ENCODE results near the gene RETREG3.

Gene RETREG3

GRCh38 chr17:42586514-42587230 is 22.5 kb downstream of the RETREG3 start:
- no peak overlapping the region for H3K9ac ChIP-seq (ENCODE audit: low read depth in 1 of 2, low read length in 2 of 2)
- H3K4me3 ChIP-seq (ENCODE audit: low read depth in 1 of 2, low read length in 2 of 2) = no peak overlapping the region
- H3K9me3 ChIP-seq (ENCODE audit: control insufficient read depth in 1 of 2, low read length in 2 of 2) = no peaks in the 10 kb centered on the region
- no peaks in the 10 kb centered on the region for H3K27me3 ChIP-seq (ENCODE audit: control insufficient read depth in 1 of 2, insufficient read depth in 2 of 2, low read length in 2 of 2)
- H3K4me1 ChIP-seq (ENCODE audit: control insufficient read depth in 1 of 2, insufficient read depth in 2 of 2, low read length in 2 of 2) = peaks cover 6 to 13% of the 10 kb centered on the region in 2 donors
- H3K36me3 ChIP-seq (ENCODE audit: control insufficient read depth in 1 of 2, insufficient read depth in 2 of 2, low read length in 2 of 2) = peaks cover 40 to 92% of the 10 kb centered on the region in 2 donors
- H3K27ac ChIP-seq (ENCODE audit: low read depth, low read length) = no peak overlapping the region

DNA sequence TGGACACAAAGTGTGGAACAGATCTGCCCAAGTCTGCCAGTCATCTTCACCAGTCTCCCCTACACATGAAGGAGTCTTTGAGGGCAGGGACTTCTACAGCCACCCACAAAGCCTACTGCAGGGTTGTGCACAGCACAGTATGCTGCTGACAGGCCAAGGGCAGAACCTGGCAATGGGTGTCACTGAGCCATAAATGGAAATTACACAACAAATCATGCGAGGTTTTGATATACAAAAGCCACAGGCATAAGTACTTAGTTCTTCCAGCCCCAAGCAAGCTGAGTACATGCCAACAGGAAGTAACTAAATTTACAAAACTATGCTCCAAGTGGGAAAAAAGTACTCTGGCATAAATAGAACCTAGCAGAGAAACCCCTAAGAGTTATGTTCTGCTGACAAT is 23.8 kb downstream of the RETREG3 start:
- H3K4me1 ChIP-seq (ENCODE audit: control insufficient read depth in 1 of 2, insufficient read depth in 2 of 2, low read length in 2 of 2) = peaks cover 6 to 13% of the 10 kb centered on the region in 2 donors
- no peak overlapping the region for H3K4me3 ChIP-seq (ENCODE audit: low read depth in 1 of 2, low read length in 2 of 2)
- H3K9ac ChIP-seq (ENCODE audit: low read depth in 1 of 2, low read length in 2 of 2) = no peak overlapping the region
- H3K27ac ChIP-seq (ENCODE audit: low read depth, low read length) = no peak overlapping the region
- H3K27me3 ChIP-seq (ENCODE audit: control insufficient read depth in 1 of 2, insufficient read depth in 2 of 2, low read length in 2 of 2) = no peaks in the 10 kb centered on the region
- H3K36me3 ChIP-seq (ENCODE audit: control insufficient read depth in 1 of 2, insufficient read depth in 2 of 2, low read length in 2 of 2) = peaks cover 42 to 90% of the 10 kb centered on the region in 2 donors
- no peaks in the 10 kb centered on the region for H3K9me3 ChIP-seq (ENCODE audit: control insufficient read depth in 1 of 2, low read length in 2 of 2)

DNA sequence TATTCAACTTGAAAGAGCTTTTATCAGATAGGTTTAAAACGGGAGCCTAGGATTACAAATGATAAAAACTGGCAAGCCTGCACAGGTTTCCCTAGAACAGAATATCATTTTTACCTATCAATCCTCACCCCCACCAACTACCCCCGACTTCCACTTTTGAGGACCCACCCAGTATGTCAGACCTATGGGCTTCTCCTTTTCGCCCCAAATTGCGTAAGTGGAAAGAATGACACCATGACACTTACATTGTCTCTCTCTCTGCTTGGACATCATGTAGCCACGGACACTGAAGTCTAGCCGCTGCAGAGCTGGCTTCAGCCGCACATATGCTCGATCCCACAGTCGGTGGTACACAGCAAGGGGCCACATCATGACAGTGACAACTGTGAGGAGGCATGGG is 24.3 kb downstream of the RETREG3 start:
- Histone ChIP-seq H3K4me1 (ENCODE audit: control insufficient read depth in 1 of 2, insufficient read depth in 2 of 2, low read length in 2 of 2) (peaks cover 6 to 13% of the 10 kb centered on the region in 2 donors), H3K27ac (ENCODE audit: low read depth, low read length) (no peak overlapping the region), H3K9ac (ENCODE audit: low read depth in 1 of 2, low read length in 2 of 2) (no peak overlapping the region), H3K9me3 (ENCODE audit: control insufficient read depth in 1 of 2, low read length in 2 of 2) (no peaks in the 10 kb centered on the region), H3K4me3 (ENCODE audit: low read depth in 1 of 2, low read length in 2 of 2) (no peak overlapping the region), H3K27me3 (ENCODE audit: control insufficient read depth in 1 of 2, insufficient read depth in 2 of 2, low read length in 2 of 2) (no peaks in the 10 kb centered on the region), H3K36me3 (ENCODE audit: control insufficient read depth in 1 of 2, insufficient read depth in 2 of 2, low read length in 2 of 2) (peaks cover 46 to 92% of the 10 kb centered on the region in 2 donors)

DNA sequence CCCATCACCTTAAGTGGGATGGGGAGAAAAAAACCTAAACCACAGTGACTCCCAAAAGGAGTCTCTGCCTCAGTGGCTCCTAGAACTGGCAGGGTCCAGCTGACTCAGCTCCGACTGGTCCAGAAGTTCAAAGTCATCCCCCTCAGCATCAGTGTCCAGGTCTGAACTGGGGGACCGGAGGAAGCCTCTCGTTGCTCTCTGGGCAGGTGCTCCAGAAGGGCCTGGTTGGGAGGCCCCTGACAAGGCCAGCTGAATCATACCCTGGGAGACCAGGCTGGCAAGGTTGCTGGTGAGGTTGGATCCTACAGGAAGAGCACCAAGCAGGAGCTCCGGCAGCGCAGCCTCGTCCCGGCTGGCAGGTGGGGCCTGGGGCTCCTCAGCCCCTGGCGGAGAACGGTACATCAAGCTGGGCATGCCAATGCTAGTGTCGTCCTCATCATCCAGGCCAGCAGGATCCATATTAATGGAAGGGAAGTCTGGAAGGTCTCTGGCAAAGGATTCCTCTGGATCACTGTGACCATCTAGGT is 27.4 kb downstream of the RETREG3 start:
- H3K9ac ChIP-seq (ENCODE audit: low read depth in 1 of 2, low read length in 2 of 2) = no peak overlapping the region

GRCh38 chr17:42579794-42580551 is 29.2 kb downstream of the RETREG3 start:
- Histone ChIP-seq H3K27ac (ENCODE audit: low read depth, low read length) (no peak overlapping the region), H3K27me3 (ENCODE audit: control insufficient read depth in 1 of 2, insufficient read depth in 2 of 2, low read length in 2 of 2) (no peaks in the 10 kb centered on the region), H3K4me1 (ENCODE audit: control insufficient read depth in 1 of 2, insufficient read depth in 2 of 2, low read length in 2 of 2) (peaks cover 19 to 22% of the 10 kb centered on the region in 2 donors), H3K36me3 (ENCODE audit: control insufficient read depth in 1 of 2, insufficient read depth in 2 of 2, low read length in 2 of 2) (peaks cover 38 to 56% of the 10 kb centered on the region in 2 donors), H3K9ac (ENCODE audit: low read depth in 1 of 2, low read length in 2 of 2) (no peak overlapping the region), H3K4me3 (ENCODE audit: low read depth in 1 of 2, low read length in 2 of 2) (no peak overlapping the region), H3K9me3 (ENCODE audit: control insufficient read depth in 1 of 2, low read length in 2 of 2) (no peaks in the 10 kb centered on the region)

More for the DNA sequence above, 27.4 kb downstream of the RETREG3 start:
- H3K27ac ChIP-seq (ENCODE audit: low read depth, low read length) = no peak overlapping the region
- no peak overlapping the region for H3K4me3 ChIP-seq (ENCODE audit: low read depth in 1 of 2, low read length in 2 of 2)
- H3K9me3 ChIP-seq (ENCODE audit: control insufficient read depth in 1 of 2, low read length in 2 of 2) = no peaks in the 10 kb centered on the region
- H3K36me3 ChIP-seq (ENCODE audit: control insufficient read depth in 1 of 2, insufficient read depth in 2 of 2, low read length in 2 of 2) = peaks cover 42 to 69% of the 10 kb centered on the region in 2 donors
- H3K27me3 ChIP-seq (ENCODE audit: control insufficient read depth in 1 of 2, insufficient read depth in 2 of 2, low read length in 2 of 2) = no peaks in the 10 kb centered on the region
- peaks cover 16 to 30% of the 10 kb centered on the region in 2 donors for H3K4me1 ChIP-seq (ENCODE audit: control insufficient read depth in 1 of 2, insufficient read depth in 2 of 2, low read length in 2 of 2)

DNA sequence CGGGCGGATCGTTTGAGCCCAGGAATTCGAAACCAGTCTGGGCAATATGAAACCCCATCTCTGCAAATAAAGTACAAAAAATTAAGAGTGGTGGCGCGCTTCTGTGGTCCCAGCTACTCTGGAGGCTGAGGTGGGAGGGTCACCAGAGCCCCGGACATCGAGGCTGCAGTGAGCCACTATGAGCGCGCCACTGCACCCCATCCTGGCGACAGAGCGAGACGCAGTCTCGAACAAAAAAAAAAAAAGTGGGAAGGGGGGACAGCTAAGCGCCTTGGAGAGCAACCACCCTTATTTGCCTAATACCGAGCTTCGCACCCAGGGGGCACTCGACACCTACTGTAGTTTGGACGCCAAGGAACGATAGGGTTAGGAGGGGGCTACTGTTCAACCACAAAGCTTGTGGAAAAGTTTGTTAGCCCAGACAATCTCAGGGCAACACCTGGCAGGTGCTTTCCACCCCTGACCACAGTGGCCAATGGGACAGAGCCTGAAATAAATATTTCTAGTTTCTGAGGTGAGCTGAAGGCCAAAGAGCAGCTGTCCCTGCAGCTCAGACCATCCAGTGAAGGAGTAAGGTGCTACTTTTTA is 30.8 kb downstream of the RETREG3 start:
- peaks cover 40 to 59% of the 10 kb centered on the region in 2 donors for H3K36me3 ChIP-seq (ENCODE audit: control insufficient read depth in 1 of 2, insufficient read depth in 2 of 2, low read length in 2 of 2)
- H3K9me3 ChIP-seq (ENCODE audit: control insufficient read depth in 1 of 2, low read length in 2 of 2) = no peaks in the 10 kb centered on the region
- peak overlapping the region; percentile 74 for H3K27ac ChIP-seq (ENCODE audit: low read depth, low read length)
- H3K27me3 ChIP-seq (ENCODE audit: control insufficient read depth in 1 of 2, insufficient read depth in 2 of 2, low read length in 2 of 2) = no peaks in the 10 kb centered on the region
- peak overlapping the region; percentile 77 to 95 for H3K9ac ChIP-seq (ENCODE audit: low read depth in 1 of 2, low read length in 2 of 2)
- H3K4me1 ChIP-seq (ENCODE audit: control insufficient read depth in 1 of 2, insufficient read depth in 2 of 2, low read length in 2 of 2) = peaks cover 17 to 22% of the 10 kb centered on the region in 2 donors
- H3K4me3 ChIP-seq (ENCODE audit: low read depth in 1 of 2, low read length in 2 of 2) = peak overlapping the region; percentile 89 to 95

DNA sequence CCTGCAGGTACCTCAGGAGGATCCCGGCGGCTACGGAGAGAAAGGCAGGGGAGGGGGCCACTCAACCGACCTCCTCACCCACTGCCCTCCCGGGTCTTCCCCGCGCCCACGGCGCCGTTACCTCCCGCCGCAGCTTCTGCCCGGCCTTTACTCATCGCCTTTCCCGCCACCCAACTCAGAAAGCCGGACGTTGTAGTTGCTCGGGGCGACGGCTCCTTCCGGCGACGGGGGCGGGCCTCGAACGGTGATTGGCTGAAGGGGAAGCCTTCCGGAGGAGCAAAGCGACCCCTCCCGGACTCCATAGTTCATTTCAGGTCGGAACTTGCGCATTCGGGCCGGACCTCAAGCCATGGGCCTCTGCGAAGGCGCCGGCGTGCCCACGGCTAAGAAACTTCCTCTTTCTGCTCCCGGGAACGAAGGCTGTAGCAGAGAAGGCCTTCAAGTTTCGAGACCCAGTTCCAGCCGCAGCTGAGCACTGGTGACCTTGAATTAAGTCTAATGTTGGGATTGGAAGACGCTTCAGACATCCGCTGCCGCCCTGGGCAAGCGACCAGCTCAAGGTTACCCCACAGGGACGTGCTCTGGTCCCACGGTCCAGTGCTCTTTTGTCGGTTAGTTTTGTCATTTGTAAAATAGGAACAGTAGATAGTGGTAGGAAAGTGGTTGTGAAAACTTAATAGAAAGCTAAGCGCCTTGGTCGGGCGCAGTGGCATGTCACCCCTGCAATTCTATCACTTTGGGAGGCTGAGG is 31.5 kb downstream of the RETREG3 start, which contains the start of gene PSMC3IP:
PSMC3IP (minus strand) TSS at position 198 of the 750 bp plus-strand sequence; CDS start at position 155, 43 bp downstream.
- Histone ChIP-seq H3K9me3 (ENCODE audit: control insufficient read depth in 1 of 2, low read length in 2 of 2) (no peaks in the 10 kb centered on the region), H3K27ac (ENCODE audit: low read depth, low read length) (peak within 1 kb of the TSS; percentile 74), H3K36me3 (ENCODE audit: control insufficient read depth in 1 of 2, insufficient read depth in 2 of 2, low read length in 2 of 2) (peaks cover 42 to 59% of the 10 kb centered on the region in 2 donors), H3K4me1 (ENCODE audit: control insufficient read depth in 1 of 2, insufficient read depth in 2 of 2, low read length in 2 of 2) (peaks cover 17 to 22% of the 10 kb centered on the region in 2 donors), H3K27me3 (ENCODE audit: control insufficient read depth in 1 of 2, insufficient read depth in 2 of 2, low read length in 2 of 2) (no peaks in the 10 kb centered on the region), H3K9ac (ENCODE audit: low read depth in 1 of 2, low read length in 2 of 2) (peak within 1 kb of the TSS; percentile 77 to 95), H3K4me3 (ENCODE audit: low read depth in 1 of 2, low read length in 2 of 2) (peak within 1 kb of the TSS; percentile 89 to 95)

- Histone ChIP-seq H3K4me1 (ENCODE audit: control insufficient read depth in 1 of 2, insufficient read depth in 2 of 2, low read length in 2 of 2) (peaks cover 17 to 22% of the 10 kb centered on the region in 2 donors), H3K9ac (ENCODE audit: low read depth in 1 of 2, low read length in 2 of 2) (peak overlapping the region; percentile 77 to 78), H3K36me3 (ENCODE audit: control insufficient read depth in 1 of 2, insufficient read depth in 2 of 2, low read length in 2 of 2) (peaks cover 39 to 57% of the 10 kb centered on the region in 2 donors)
Observed at GRCh38 chr17:42577140-42577531, 32.0 kb downstream of the RETREG3 start.

GRCh38 chr17:42574463-42574862 is 34.7 kb downstream of the RETREG3 start:
- Histone ChIP-seq H3K4me3 (ENCODE audit: low read depth in 1 of 2, low read length in 2 of 2) (no peak overlapping the region), H3K9ac (ENCODE audit: low read depth in 1 of 2, low read length in 2 of 2) (no peak overlapping the region), H3K27me3 (ENCODE audit: control insufficient read depth in 1 of 2, insufficient read depth in 2 of 2, low read length in 2 of 2) (no peaks in the 10 kb centered on the region), H3K4me1 (ENCODE audit: control insufficient read depth in 1 of 2, insufficient read depth in 2 of 2, low read length in 2 of 2) (peaks cover 18 to 22% of the 10 kb centered on the region in 2 donors), H3K27ac (ENCODE audit: low read depth, low read length) (no peak overlapping the region), H3K36me3 (ENCODE audit: control insufficient read depth in 1 of 2, insufficient read depth in 2 of 2, low read length in 2 of 2) (peaks cover 42 to 58% of the 10 kb centered on the region in 2 donors), H3K9me3 (ENCODE audit: control insufficient read depth in 1 of 2, low read length in 2 of 2) (no peaks in the 10 kb centered on the region)

More at GRCh38 chr17:42577140-42577531, 32.0 kb downstream of the RETREG3 start:
- Histone ChIP-seq H3K4me3 (ENCODE audit: low read depth in 1 of 2, low read length in 2 of 2) (peak overlapping the region; percentile 89 to 95), H3K9me3 (ENCODE audit: control insufficient read depth in 1 of 2, low read length in 2 of 2) (no peaks in the 10 kb centered on the region), H3K27me3 (ENCODE audit: control insufficient read depth in 1 of 2, insufficient read depth in 2 of 2, low read length in 2 of 2) (no peaks in the 10 kb centered on the region), H3K27ac (ENCODE audit: low read depth, low read length) (no peak overlapping the region)

Measured in duodenal mucosa (tissue), 2 donors.